K562 (cell line): Measurements from ENCODE around the gene FCHSD1. TPM values are rescaled to one million over a fixed set of nuclear protein-coding genes. Genes with fewer than 3 reads are reported as not detected.

Source experiments
- CEBPG ChIP-seq, 3 experiments: fragments of 200-800 bp in 1 of 3; sonication (Bioruptor generic) in 1 of 3; sonication (generic) in 1 of 3; formaldehyde crosslinking in 1 of 3; IDR thresholded peaks in 2 of 3; conservative IDR thresholded peaks in 1 of 3; 2 replicates each; pipeline versions ENCODE4 v1.6.1 to v1.8.0; 2016 to 2022; ENCODE audit warnings: missing compliant biosample characterization in 2 of 3, missing genetic modification characterization in 2 of 3, mild to moderate bottlenecking in 1 of 3, missing genetic modification reagents in 1 of 3
- CHD2 ChIP-seq: IDR thresholded peaks from 2 replicates; pipeline ENCODE4 v1.6.1; 2011; ENCODE audit warnings: low read depth, low read length
- COPS2 ChIP-seq: fragments of 450-650 bp; conservative IDR thresholded peaks from 2 replicates; pipeline ENCODE4 v1.6.1; 2016; ENCODE audit warnings: mild to moderate bottlenecking, moderate library complexity
- DPF2 ChIP-seq: fragments of 450-650 bp; IDR thresholded peaks from 2 replicates; pipeline ENCODE4 v1.6.1; 2016
- ELF1 ChIP-seq: fragments of 200-800 bp; sonication (Bioruptor generic); IDR thresholded peaks from 2 replicates; pipeline ENCODE4 v1.6.1; 2016; ENCODE audit warnings: missing genetic modification characterization, missing compliant biosample characterization
- ETS2 ChIP-seq: IDR thresholded peaks from 2 replicates; pipeline ENCODE4 v1.6.1; 2016; ENCODE audit warnings: borderline replicate concordance, missing genetic modification characterization, mild to moderate bottlenecking, moderate library complexity, missing compliant biosample characterization; ENCODE audit not compliant: poor library complexity, severe bottlenecking
- MYC ChIP-seq, 2 experiments: fragments of 250-450 bp in 1 of 2; sonication (Bioruptor Pico) in 1 of 2; IDR thresholded peaks; 2 replicates each; pipeline versions ENCODE4 v1.5.1 to v1.6.1; 2012 to 2021; ENCODE audit warnings: low read depth in 2 of 2, borderline replicate concordance in 1 of 2, improper control_type of control experiment in 1 of 2, low read length in 1 of 2, mild to moderate bottlenecking in 1 of 2, moderate library complexity in 1 of 2
- NFIX ChIP-seq: fragments of 250-450 bp; sonication (Bioruptor Pico); IDR thresholded peaks from 2 replicates; pipeline ENCODE4 v1.4.0; 2020; ENCODE audit warnings: low read depth, mild to moderate bottlenecking, moderate library complexity
- NFRKB ChIP-seq: fragments of 450-650 bp; IDR thresholded peaks from 2 replicates; pipeline ENCODE4 v1.6.1; 2016; ENCODE audit warnings: low read depth
- NR3C1 ChIP-seq: sonication (generic); formaldehyde crosslinking; IDR thresholded peaks from 2 replicates; pipeline ENCODE4 v1.8.1; 2022; ENCODE audit warnings: missing genetic modification reagents
- NRF1 ChIP-seq, 2 experiments: fragments of 450-650 bp; IDR thresholded peaks in 1 of 2; conservative IDR thresholded peaks in 1 of 2; 2 replicates each; pipeline ENCODE4 v1.6.1; 2014; ENCODE audit warnings: mild to moderate bottlenecking in 2 of 2
- PREB ChIP-seq: sonication (generic); formaldehyde crosslinking; IDR thresholded peaks from 2 replicates; pipeline ENCODE4 v1.8.1; 2023; ENCODE audit warnings: mild to moderate bottlenecking, missing genetic modification reagents
- SMC3 ChIP-seq: conservative IDR thresholded peaks from 2 replicates; pipeline ENCODE4 v1.6.1; 2011; ENCODE audit warnings: low read depth, low read length, improper control_type of control experiment; ENCODE audit not compliant: insufficient read depth
- THAP7 ChIP-seq: fragments of 250-450 bp; sonication (Bioruptor Pico); IDR thresholded peaks from 2 replicates; pipeline ENCODE4 v1.5.0; 2021
- ZFP1 ChIP-seq: fragments of 450-650 bp; formaldehyde crosslinking; IDR thresholded peaks from 2 replicates; pipeline ENCODE4 v1.4.0; 2020; ENCODE audit warnings: mild to moderate bottlenecking, mixed read lengths
- ZNF318 ChIP-seq, 2 experiments: fragments of 450-650 bp; IDR thresholded peaks; 2 replicates each; pipeline ENCODE4 v1.6.1; 2016; ENCODE audit warnings: mild to moderate bottlenecking in 2 of 2, borderline replicate concordance in 1 of 2, low read depth in 1 of 2, moderate library complexity in 1 of 2
- polyA plus RNA-seq, 8 experiments: library from polyadenylated mRNA; depleted of rRNA in 4 of 8; stranded (reverse) in 5 of 8; unstranded in 3 of 8; fragments of >200 nt; fragmentation: Nextera tagmentation in 2 of 8; fragmentation: Illumina TruSeq in 1 of 8; extraction: Ambion mirVana in 2 of 8; extraction: Trizol in 1 of 8; gene quantifications; 2 replicates each; pipeline versions ENCODE4 v1.2.1 to v1.2.3, GENCODE V29; 2011 to 2014; ENCODE audit warnings: inconsistent platforms in 1 of 8, missing spikeins in 1 of 8
- total RNA-seq, 7 experiments: library from RNA; depleted of rRNA in 6 of 7; stranded (reverse); fragments of >200 nt in 6 of 7; fragmentation: Illumina TruSeq in 2 of 7; extraction: Trizol in 2 of 7; gene quantifications; 2 replicates each; pipeline versions ENCODE4 v1.2.1 to v1.2.3, GENCODE V29; 2011 to 2021; ENCODE audit warnings: low replicate concordance in 1 of 7

FCHSD1 gene
- total and polyA plus RNA-seq, 9 of the 15 experiments (the other 6 are each of a cell fraction or from before 2014, with no cell fraction given): 0.35 to 37.5 (median 13.6) TPM

GRCh38 chr5:141681695-141682641, 30.8 kb upstream of the FCHSD1 start, which contains the start of gene ARAP3 (continued):
- TF ChIP-seq COPS2 (no peak), CEBPG (CRISPR knock-in tag; IDR thresholded peaks at IDR 0.05) (peak; percentile 81), CEBPG (tag; conservative IDR thresholded peaks at IDR 0.05 in 1 of 2, IDR thresholded peaks at IDR 0.05 in 1 of 2) (peak; percentile 85 to 86), ELF1 (tag) (no peak), CHD2 (no peak), DPF2 (peak; percentile 46), MYC (IDR thresholded peaks at IDR 0.05; ENCODE audit: low read depth, low read length) (peak; percentile 52), MYC (CRISPR knock-in tag; IDR thresholded peaks at IDR 0.05; ENCODE audit: borderline replicate concordance, low read depth) (no peak), ETS2 (tag) (no peak), NFRKB (peak; percentile 66), NRF1 (conservative IDR thresholded peaks at IDR 0.05 in 1 of 2, IDR thresholded peaks at IDR 0.05 in 1 of 2) (peak; percentile 64 to 73), NR3C1 (CRISPR knock-in tag) (no peak), THAP7 (CRISPR knock-in tag) (no peak), NFIX (CRISPR knock-in tag) (no peak), PREB (no peak), ZNF318 (IDR thresholded peaks at IDR 0.05; ENCODE audit: borderline replicate concordance in 1 of 2, low read depth in 1 of 2) (no peak), ZFP1 (no peak), SMC3 (no peak)
